Ishikawa (cell line): ENCODE measurements around the gene SFMBT1.

ENCODE experiments used
- EGR1 ChIP-seq: IDR thresholded peaks from 2 replicates; pipeline ENCODE4 v1.6.1; 2012
- EP300 ChIP-seq: IDR thresholded peaks from 2 replicates; pipeline ENCODE4 v1.6.1; 2012; ENCODE audit warnings: borderline replicate concordance
- FOXM1 ChIP-seq: IDR thresholded peaks from 2 replicates; pipeline ENCODE4 v1.6.1; 2012; ENCODE audit warnings: low read depth, borderline replicate concordance
- MAX ChIP-seq: IDR thresholded peaks from 2 replicates; pipeline ENCODE4 v1.6.1; 2012
- NFIC ChIP-seq: IDR thresholded peaks from 2 replicates; pipeline ENCODE4 v1.6.1; 2012
- RAD21 ChIP-seq: IDR thresholded peaks from 2 replicates; pipeline ENCODE4 v1.6.1; 2012; ENCODE audit warnings: low read depth
- TCF12 ChIP-seq: IDR thresholded peaks from 2 replicates; pipeline ENCODE4 v1.6.1; 2012; ENCODE audit warnings: low read depth
- USF1 ChIP-seq: IDR thresholded peaks from 2 replicates; pipeline ENCODE4 v1.6.1; 2012
- YY1 ChIP-seq: IDR thresholded peaks from 2 replicates; pipeline ENCODE4 v1.6.1; 2012; ENCODE audit warnings: low read depth
- TF ChIP-seq, protein P1 (sequence below): IDR thresholded peaks from 2 replicates; pipeline ENCODE4 v1.6.1; 2012; ENCODE audit warnings: low read depth, mild to moderate bottlenecking

GRCh38 chr3:52891164-52891563 lies 154.7 kb downstream of the SFMBT1 start:
- TF ChIP-seq MAX = no peak
- TF ChIP-seq, protein P1, sequence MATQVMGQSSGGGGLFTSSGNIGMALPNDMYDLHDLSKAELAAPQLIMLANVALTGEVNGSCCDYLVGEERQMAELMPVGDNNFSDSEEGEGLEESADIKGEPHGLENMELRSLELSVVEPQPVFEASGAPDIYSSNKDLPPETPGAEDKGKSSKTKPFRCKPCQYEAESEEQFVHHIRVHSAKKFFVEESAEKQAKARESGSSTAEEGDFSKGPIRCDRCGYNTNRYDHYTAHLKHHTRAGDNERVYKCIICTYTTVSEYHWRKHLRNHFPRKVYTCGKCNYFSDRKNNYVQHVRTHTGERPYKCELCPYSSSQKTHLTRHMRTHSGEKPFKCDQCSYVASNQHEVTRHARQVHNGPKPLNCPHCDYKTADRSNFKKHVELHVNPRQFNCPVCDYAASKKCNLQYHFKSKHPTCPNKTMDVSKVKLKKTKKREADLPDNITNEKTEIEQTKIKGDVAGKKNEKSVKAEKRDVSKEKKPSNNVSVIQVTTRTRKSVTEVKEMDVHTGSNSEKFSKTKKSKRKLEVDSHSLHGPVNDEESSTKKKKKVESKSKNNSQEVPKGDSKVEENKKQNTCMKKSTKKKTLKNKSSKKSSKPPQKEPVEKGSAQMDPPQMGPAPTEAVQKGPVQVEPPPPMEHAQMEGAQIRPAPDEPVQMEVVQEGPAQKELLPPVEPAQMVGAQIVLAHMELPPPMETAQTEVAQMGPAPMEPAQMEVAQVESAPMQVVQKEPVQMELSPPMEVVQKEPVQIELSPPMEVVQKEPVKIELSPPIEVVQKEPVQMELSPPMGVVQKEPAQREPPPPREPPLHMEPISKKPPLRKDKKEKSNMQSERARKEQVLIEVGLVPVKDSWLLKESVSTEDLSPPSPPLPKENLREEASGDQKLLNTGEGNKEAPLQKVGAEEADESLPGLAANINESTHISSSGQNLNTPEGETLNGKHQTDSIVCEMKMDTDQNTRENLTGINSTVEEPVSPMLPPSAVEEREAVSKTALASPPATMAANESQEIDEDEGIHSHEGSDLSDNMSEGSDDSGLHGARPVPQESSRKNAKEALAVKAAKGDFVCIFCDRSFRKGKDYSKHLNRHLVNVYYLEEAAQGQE = no peak
- TF ChIP-seq YY1 = no peak
- TF ChIP-seq USF1 = no peak
- no peak for TF ChIP-seq TCF12
- no peak for TF ChIP-seq EP300
- no peak for TF ChIP-seq RAD21
- TF ChIP-seq NFIC = no peak
- no peak for TF ChIP-seq EGR1
- TF ChIP-seq FOXM1 = no peak
